Epithelial cell of prostate (primary cell): ENCODE measurements around the gene FHOD1.

ENCODE experiments used
- DNase-seq: peaks from one replicate; pipeline ENCODE4 v3.0.0-alpha.2; 2011; ENCODE audit warnings: low read depth, low spot score
- H3K27ac ChIP-seq: fragments of 450-650 bp; 2 replicates; pipeline ENCODE4 v1.5.1; 2017; ENCODE audit warnings: mild to moderate bottlenecking

The FHOD1 gene

GRCh38 chr16:67194260-67194659 is 53.0 kb downstream of the FHOD1 start:
- H3K27ac ChIP-seq = no peak overlapping the region
- DNase-seq = no peak

GRCh38 chr16:67193536-67193935 is 53.7 kb downstream of the FHOD1 start:
- H3K27ac ChIP-seq = no peak overlapping the region
- no peak for DNase-seq

GRCh38 chr16:67192781-67193361 is 54.4 kb downstream of the FHOD1 start:
- DNase-seq = no peak
- peak overlapping the region; percentile 56 for H3K27ac ChIP-seq

GRCh38 chr16:67191995-67192681 is 55.1 kb downstream of the FHOD1 start, which contains the start of gene E2F4:
Gene E2F4, plus strand, starts transcription at chr16:67192155. Its CDS starts 73 bp downstream, at chr16:67192228.
- peak; percentile 75 for DNase-seq
- H3K27ac ChIP-seq = peak within 1 kb of the TSS; percentile 56

- no peak overlapping the region for H3K27ac ChIP-seq
- DNase-seq = no peak
These were observed 55.8 kb downstream of the FHOD1 start for GRCh38 chr16:67191411-67191994.

- DNase-seq = no peak
- no peak overlapping the region for H3K27ac ChIP-seq
These were observed 56.6 kb downstream of the FHOD1 start for GRCh38 chr16:67190448-67191399.

- no peak for DNase-seq
- no peak within 1 kb of the TSS for H3K27ac ChIP-seq
These were observed 57.2 kb downstream of the FHOD1 start, which contains the start of gene EXOC3L1 for GRCh38 chr16:67190041-67190440. Gene EXOC3L1, minus strand, starts transcription at chr16:67190136. Its CDS starts 460 bp downstream, at chr16:67189676.

- no peak for DNase-seq
- H3K27ac ChIP-seq = no peak overlapping the region
These were observed 58.5 kb downstream of the FHOD1 start for GRCh38 chr16:67188798-67189197.

GRCh38 chr16:67188323-67188722 is 59.0 kb downstream of the FHOD1 start:
- no peak overlapping the region for H3K27ac ChIP-seq
- no peak for DNase-seq

- no peak overlapping the region for H3K27ac ChIP-seq
- DNase-seq = no peak
These were observed 59.9 kb downstream of the FHOD1 start for GRCh38 chr16:67187175-67187890.

GRCh38 chr16:67186550-67186950 is 60.7 kb downstream of the FHOD1 start:
- H3K27ac ChIP-seq = no peak overlapping the region
- DNase-seq = no peak

- DNase-seq = no peak
- no peak overlapping the region for H3K27ac ChIP-seq
These were observed 61.6 kb downstream of the FHOD1 start for GRCh38 chr16:67185651-67186134.

- no peak for DNase-seq
- H3K27ac ChIP-seq = no peak overlapping the region
These were observed 62.2 kb downstream of the FHOD1 start for GRCh38 chr16:67184995-67185650.

GRCh38 chr16:67184453-67184994 is 62.8 kb downstream of the FHOD1 start:
- DNase-seq = no peak

GRCh38 chr16:67183627-67184452 is 63.4 kb downstream of the FHOD1 start, which contains the start of gene MATCAP1:
Gene MATCAP1, minus strand, starts transcription at chr16:67183963. Its CDS starts 3,353 bp downstream, at chr16:67180610.
- H3K27ac ChIP-seq = peak within 1 kb of the TSS; percentile 90
- DNase-seq = peak; percentile 91

More at GRCh38 chr16:67184453-67184994, 62.8 kb downstream of the FHOD1 start:
- H3K27ac ChIP-seq = peak overlapping the region; percentile 90

GRCh38 chr16:67183284-67183626 is 64.0 kb downstream of the FHOD1 start:
- H3K27ac ChIP-seq = peak overlapping the region; percentile 90
- no peak for DNase-seq

GRCh38 chr16:67182288-67182687 is 65.0 kb downstream of the FHOD1 start:
- H3K27ac ChIP-seq = no peak overlapping the region

GRCh38 chr16:67181346-67181745 is 65.9 kb downstream of the FHOD1 start:
- no peak overlapping the region for H3K27ac ChIP-seq
- DNase-seq = no peak

More at GRCh38 chr16:67182288-67182687, 65.0 kb downstream of the FHOD1 start:
- DNase-seq = no peak
